Measurements from ENCODE around the gene TRAF2. TPM values are rescaled to one million over a fixed set of nuclear protein-coding genes. Genes with fewer than 3 reads are reported as not detected.
A peak's percentile ranks its signal among the peaks of the same experiment; 100 is the strongest.

The TRAF2 gene
- polyA plus RNA-seq, 3 donors, result 1.6 to 6.1 (median 2.0) TPM

- H3K4me3 Mint-ChIP-seq, result no peak overlapping the region
Measured at GRCh38 chr9:136913701-136914438, 27.6 kb downstream of the TRAF2 start.

GRCh38 chr9:136915632-136916329, 29.5 kb downstream of the TRAF2 start:
- peak overlapping the region in 1 of 7 donors; percentile 4 for H3K27ac Mint-ChIP-seq

More at GRCh38 chr9:136913701-136914438, 27.6 kb downstream of the TRAF2 start:
- H3K4me1 ChIP-seq (ENCODE audit: control insufficient read depth in 1 of 2, insufficient read depth in 2 of 2, low read length in 2 of 2), result no peaks in the 10 kb centered on the region
- H3K36me3 ChIP-seq (replicated peaks in 1 of 2; ENCODE audit: control insufficient read depth in 1 of 2, insufficient read depth in 2 of 2, low read length in 2 of 2), result peaks cover 52 to 72% of the 10 kb centered on the region in 2 donors
- no peaks in the 10 kb centered on the region for H3K9me3 ChIP-seq (replicated peaks in 1 of 2; ENCODE audit: control insufficient read depth in 1 of 2, insufficient read depth in 1 of 2, low read length in 2 of 2)
- Mint-ChIP-seq H3K27ac (peak overlapping the region in 1 of 7 donors; percentile 36), H3K4me1 (no peaks in the 10 kb centered on the region), H3K27me3 (ENCODE audit: low read depth in 3 of 3) (peaks cover 0 to 1% (median 0%) of the 10 kb centered on the region in 3 donors), H3K9me3 (no peaks in the 10 kb centered on the region), H3K36me3 (peaks cover 55 to 79% of the 10 kb centered on the region in 2 donors)
- H3K27me3 ChIP-seq (ENCODE audit: control insufficient read depth in 2 of 2, insufficient read depth in 2 of 2, low read length in 2 of 2), result no peaks in the 10 kb centered on the region
- no peak overlapping the region for H3K9ac ChIP-seq (ENCODE audit: insufficient read depth, low read length, poor library complexity, severe bottlenecking)
- H4K20me1 ChIP-seq (ENCODE audit: insufficient read depth, low read length), result no peaks in the 10 kb centered on the region
- H2AFZ ChIP-seq (ENCODE audit: insufficient read depth, low read depth, low read length, poor library complexity, severe bottlenecking), result no peak overlapping the region
- TF ChIP-seq, protein P1, sequence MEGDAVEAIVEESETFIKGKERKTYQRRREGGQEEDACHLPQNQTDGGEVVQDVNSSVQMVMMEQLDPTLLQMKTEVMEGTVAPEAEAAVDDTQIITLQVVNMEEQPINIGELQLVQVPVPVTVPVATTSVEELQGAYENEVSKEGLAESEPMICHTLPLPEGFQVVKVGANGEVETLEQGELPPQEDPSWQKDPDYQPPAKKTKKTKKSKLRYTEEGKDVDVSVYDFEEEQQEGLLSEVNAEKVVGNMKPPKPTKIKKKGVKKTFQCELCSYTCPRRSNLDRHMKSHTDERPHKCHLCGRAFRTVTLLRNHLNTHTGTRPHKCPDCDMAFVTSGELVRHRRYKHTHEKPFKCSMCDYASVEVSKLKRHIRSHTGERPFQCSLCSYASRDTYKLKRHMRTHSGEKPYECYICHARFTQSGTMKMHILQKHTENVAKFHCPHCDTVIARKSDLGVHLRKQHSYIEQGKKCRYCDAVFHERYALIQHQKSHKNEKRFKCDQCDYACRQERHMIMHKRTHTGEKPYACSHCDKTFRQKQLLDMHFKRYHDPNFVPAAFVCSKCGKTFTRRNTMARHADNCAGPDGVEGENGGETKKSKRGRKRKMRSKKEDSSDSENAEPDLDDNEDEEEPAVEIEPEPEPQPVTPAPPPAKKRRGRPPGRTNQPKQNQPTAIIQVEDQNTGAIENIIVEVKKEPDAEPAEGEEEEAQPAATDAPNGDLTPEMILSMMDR (IDR thresholded peaks at IDR 0.05), result no peak
- H3K79me2 ChIP-seq (ENCODE audit: insufficient read depth, low read length), result no peaks in the 10 kb centered on the region
- no peak for DNase-seq
- WGBS (ENCODE audit: insufficient coverage), result 89% methylated on average over 14 of the region's 17 CpGs
- no peak overlapping the region for H3K4me2 ChIP-seq (replicated peaks; ENCODE audit: extremely low read depth, low read length, poor library complexity, severe bottlenecking)
- no peak overlapping the region for H3K4me3 ChIP-seq (replicated peaks in 1 of 3; ENCODE audit: low read depth in 2 of 3, low read length in 3 of 3)
- intact Hi-C loops (cut with micrococcal nuclease), result no loop called here
- no peak overlapping the region for H3K27ac ChIP-seq (ENCODE audit: low read depth in 1 of 2, low read length in 2 of 2)

More at GRCh38 chr9:136915632-136916329, 29.5 kb downstream of the TRAF2 start:
- DNase-seq, result no peak
- Histone ChIP-seq H2AFZ (ENCODE audit: insufficient read depth, low read depth, low read length, poor library complexity, severe bottlenecking) (no peak overlapping the region), H3K36me3 (replicated peaks in 1 of 2; ENCODE audit: control insufficient read depth in 1 of 2, insufficient read depth in 2 of 2, low read length in 2 of 2) (peaks cover 50 to 70% of the 10 kb centered on the region in 2 donors), H3K9me3 (replicated peaks in 1 of 2; ENCODE audit: control insufficient read depth in 1 of 2, insufficient read depth in 1 of 2, low read length in 2 of 2) (no peaks in the 10 kb centered on the region), H3K27ac (ENCODE audit: low read depth in 1 of 2, low read length in 2 of 2) (no peak overlapping the region), H3K4me3 (replicated peaks in 1 of 3; ENCODE audit: low read depth in 2 of 3, low read length in 3 of 3) (no peak overlapping the region), H3K4me1 (ENCODE audit: control insufficient read depth in 1 of 2, insufficient read depth in 2 of 2, low read length in 2 of 2) (no peaks in the 10 kb centered on the region), H3K4me2 (replicated peaks; ENCODE audit: extremely low read depth, low read length, poor library complexity, severe bottlenecking) (no peak overlapping the region), H3K27me3 (ENCODE audit: control insufficient read depth in 2 of 2, insufficient read depth in 2 of 2, low read length in 2 of 2) (no peaks in the 10 kb centered on the region), H4K20me1 (ENCODE audit: insufficient read depth, low read length) (no peaks in the 10 kb centered on the region), H3K79me2 (ENCODE audit: insufficient read depth, low read length) (no peaks in the 10 kb centered on the region), H3K9ac (ENCODE audit: insufficient read depth, low read length, poor library complexity, severe bottlenecking) (no peak overlapping the region)
- Mint-ChIP-seq H3K27me3 (ENCODE audit: low read depth in 3 of 3) (peaks cover 0 to 1% (median 0%) of the 10 kb centered on the region in 3 donors), H3K4me3 (no peak overlapping the region), H3K4me1 (no peaks in the 10 kb centered on the region), H3K36me3 (peaks cover 57 to 80% of the 10 kb centered on the region in 2 donors), H3K9me3 (no peaks in the 10 kb centered on the region)
- intact Hi-C loops (cut with micrococcal nuclease), result no loop called here
- WGBS (ENCODE audit: insufficient coverage), result 99% methylated on average over 6 of the region's 21 CpGs
- TF ChIP-seq, protein P1 (IDR thresholded peaks at IDR 0.05), result no peak
